ENCODE results near the gene BTBD9.
A peak's percentile ranks its signal among the peaks of the same experiment; 100 is the strongest.

BTBD9 gene

DNA sequence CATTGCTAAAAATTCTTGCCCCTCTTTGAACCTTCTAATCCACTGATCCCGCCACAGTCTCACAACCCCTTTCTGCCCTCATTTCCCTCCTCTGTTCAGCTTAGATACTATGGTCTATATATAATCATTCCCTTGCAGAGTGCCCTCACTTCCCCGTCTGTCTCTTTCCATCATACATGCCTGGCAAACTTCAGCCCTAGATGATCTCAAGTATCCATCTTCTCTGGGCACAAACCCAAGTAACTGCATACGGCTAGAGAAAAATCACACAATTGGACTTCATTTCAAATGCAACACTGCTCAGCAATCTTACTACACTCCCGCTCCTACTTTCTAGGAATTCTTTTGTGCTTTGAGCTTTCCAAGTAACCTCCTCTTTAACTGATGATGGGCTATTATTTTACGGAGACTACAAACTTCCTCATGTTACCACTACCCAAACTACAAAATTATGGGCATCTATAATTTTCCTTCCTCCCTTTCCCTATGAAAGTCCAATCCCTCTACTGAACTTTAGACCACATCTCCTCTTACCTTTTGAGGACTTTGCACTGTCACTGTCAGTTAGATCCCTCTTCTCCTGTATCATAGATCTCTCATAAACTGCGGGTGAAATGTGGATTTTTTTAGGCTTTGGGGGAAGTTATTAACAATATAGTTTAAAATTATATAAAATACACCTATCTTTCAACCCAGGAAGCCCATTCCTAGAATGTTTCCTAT lies 135.6 kb downstream of the BTBD9 start:
- DNase-seq: no peak

DNA sequence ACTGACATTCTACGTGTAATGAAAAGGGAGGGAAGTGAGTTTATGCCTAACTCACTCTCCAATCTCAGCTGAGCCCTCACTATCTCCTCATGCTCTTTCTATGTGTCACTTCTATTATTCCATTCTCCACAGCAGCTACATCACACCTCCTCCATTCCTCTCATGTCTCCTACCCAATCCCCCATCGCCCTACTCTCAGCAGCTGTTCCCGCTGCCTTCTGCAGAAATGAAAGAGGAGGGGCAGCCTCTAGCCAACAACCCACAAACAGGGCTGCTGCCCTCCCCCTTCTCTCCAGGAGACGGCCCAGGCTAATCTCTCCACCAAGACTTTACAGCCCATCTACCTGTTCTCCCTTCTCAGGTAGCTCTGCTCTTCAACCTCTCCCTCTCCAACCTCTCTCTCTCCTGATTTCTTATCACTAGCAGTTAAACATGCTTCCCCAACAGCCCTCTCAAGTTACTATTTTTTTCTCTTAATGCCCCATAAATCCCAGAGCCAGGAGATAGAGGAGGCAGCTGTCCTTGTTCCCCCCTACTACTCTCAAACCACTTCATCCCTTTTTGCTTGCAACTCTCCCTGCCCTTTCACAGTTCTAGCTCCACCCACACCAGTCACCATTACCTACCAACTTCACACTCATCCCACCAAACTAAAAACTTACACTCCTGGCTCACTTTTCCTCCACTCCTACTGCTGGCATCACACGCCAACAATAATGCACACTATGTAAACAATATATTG lies 136.5 kb downstream of the BTBD9 start:
- no peak for DNase-seq

DNA sequence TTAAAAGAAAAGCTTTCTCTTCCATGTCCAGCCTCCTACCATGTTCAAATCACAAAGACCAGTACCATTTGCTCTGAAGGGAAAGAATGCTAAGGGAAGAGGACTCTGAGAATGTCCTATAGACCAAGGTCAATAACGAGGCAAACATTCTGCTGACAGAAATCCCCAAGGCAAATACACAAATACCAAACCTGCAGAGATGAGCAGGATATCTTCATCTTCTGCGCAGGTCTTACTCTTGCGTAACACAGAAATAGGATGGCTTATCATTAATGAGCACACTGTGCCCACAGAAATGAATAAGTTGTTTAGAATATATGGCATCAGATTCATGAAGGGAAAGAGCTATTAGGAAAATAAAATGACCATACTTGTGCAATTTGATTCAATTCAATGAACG lies 137.3 kb downstream of the BTBD9 start:
- DNase-seq: no peak

DNA sequence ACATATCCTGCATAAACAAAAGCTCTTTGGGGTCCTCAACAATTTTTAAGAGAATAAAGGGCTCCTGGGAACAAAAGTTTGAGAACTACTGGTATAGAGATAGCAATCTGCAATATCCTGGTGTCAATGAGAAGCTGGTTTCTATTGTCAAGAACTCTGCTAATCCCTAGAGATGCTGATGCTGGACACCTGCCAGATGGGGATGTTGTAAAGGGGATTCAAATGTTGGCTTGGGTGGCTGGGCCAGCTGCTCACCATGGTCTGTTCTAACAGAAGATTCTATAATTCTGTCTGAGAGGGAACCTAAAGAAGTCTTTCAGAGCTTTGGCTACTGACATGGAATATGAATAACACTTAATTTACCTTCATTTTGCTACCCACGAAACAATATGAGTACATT lies 137.8 kb downstream of the BTBD9 start:
- no peak for DNase-seq

DNA sequence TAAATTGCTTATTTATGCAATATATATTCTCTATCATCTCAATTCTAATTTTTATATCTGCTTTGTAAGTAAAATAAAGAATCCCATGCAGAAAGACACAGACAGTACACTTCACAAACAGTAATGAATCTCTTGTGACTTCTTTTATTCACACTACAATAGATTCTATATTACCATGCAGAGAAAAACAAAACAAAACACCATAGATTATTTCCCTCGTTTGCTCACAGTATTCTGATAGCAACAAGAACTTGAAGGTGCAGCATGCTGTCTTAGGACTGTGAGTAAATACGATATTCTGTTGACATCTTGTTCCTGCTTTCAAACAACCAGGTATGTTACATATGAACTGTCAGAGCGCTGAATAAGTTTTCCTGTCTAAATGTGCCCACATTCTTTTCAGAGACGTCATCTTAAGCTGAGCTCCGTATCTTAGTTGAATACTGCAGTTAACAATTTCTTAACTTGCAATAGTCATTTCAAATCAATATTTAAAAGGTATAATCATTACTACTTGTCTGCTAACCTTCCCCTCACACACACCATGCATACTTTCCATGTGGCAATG lies 140.1 kb downstream of the BTBD9 start:
- DNase-seq: no peak

DNA sequence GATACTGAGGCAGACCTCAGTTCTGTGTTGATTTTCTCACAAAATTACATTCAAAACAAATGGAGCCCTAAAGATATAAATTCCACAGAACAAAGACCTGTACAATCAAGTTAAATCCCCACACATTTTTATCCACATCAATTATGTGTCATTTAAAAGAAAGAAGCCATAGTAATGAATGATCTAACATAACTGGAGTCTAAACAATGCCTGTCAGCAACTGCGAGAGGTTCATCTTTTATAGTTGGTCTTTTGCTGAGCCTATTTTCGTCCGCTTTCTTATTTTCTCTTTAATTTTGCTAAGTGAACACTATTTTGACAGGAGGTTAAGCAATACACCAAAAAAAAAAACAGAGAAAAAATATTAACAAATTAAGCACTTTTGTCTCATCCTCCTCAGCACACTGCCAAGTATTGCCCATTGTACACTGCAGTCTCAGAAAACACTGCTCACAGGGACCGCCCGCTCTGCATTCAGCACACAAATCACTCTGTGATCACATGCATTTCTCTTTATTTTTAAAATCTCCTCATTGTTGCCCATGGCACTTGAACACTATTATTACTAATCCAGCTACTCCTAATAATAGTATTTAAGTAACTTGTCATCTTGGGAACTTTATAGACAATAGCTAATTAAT lies 140.8 kb downstream of the BTBD9 start:
- no peak for DNase-seq

DNA sequence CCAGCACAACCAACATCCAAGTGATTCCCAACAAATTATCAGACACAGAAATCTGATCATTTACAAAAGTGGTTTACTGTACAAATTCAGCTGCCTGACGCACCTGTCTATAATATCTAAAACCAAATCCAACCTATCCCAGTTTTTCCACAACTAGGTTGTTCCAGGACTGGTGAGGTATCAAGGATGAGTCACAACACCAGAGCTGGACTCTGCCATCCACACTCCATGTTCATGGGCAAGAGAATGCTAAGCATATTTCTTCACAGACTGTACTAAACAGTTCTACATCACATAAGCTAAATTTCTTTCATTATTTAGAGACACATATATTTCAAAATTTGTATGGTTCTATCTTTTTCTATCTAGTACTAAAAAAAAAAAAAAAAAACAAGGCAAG lies 141.6 kb downstream of the BTBD9 start:
- DNase-seq: no peak

DNA sequence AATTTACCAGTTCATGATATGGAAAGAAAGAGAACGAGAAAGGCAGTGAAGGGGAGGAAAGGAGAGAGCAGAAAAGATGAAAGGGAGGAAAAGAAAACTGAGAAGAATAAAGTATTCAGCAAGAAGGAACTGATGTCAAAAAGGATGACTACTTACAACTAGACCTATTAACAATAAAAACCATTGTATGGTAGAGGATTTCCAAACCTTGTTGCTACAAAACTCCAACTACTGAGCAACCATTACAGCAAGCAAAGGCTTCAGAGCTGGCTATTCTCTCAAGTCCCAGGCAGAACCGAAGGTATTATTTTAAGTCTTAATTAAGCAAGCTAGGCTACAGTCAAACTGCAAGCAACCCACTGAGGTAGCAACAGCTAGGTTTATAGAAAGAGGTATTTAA lies 142.2 kb downstream of the BTBD9 start:
- DNase-seq: no peak

DNA sequence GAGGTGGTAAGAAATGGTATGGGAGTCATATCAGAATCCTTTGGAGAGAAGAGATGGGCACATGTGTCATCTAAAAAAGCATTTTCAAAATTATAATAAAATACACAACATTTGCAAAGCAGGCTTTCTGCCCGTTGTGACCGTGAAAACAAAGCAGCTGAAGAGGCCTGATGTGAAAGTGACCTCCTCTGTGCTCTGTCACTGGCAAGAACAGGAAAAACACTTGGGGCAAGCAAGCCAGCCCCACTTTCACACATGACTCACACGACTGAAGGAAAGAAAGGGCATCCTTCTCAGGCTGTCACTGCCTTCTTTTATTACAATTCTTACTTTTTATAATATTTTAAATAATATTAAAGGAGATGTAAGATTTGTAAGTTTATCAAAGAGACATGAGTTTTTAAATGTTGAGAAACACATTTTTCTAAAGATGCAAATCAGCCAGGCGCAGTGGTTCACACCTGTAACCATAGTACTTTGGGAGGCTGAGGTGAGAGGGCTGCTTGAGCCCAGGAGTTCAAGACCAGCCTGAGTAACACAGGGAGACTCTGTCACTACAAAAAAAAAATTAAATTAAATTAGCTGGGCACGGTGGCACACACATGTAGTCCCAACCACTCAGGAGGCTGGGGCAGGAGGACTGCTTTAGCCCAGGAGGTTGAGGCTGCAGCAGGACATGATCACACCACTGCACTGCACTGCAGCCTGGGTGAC lies 143.7 kb downstream of the BTBD9 start:
- DNase-seq: no peak

DNA sequence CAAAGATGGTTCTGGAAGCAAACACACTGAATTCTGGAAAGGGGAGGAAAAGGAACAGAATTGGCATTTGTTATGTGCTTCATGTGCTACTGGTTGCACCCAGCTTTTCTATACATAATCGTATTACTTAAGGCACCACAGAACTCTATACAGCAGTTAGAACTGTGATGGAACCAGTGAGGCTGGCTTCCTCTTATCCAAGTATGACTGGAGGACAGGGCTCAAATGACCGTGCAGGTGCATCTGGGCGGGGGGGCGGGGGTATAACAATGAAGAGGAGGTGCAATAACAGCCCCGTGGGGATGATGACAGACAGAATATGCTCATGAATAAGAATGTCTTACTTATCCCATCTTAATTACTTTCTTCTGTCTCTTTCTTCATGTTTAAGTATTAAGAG lies 144.2 kb downstream of the BTBD9 start:
- DNase-seq: no peak

DNA sequence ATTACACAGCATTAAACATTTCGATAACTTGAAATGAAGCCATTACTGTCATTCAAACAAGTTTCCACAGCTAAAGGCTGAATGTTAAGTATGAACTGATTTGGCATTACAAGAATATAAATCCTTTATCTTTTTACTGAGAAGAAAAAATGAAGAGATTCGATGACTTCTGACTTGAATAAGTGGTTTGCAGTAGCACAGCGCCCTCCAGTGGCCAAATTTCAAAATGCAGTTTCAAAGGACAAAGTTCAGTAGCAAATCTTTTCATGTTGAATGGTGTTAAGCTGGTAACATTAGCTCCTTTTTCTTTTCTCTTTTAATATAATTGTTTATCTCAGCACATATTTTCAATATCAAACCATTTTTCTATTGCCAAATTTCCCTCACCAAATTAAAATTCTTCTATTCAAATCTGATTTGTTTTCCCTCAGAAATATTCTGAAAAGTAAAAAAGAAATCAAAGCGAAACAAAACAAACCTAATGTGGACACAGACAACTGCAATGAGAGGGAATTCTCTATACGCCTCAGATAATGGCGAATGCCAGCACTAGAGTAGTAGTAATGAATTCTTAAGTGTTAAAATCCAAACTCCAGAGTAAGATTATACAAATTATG lies 145.7 kb downstream of the BTBD9 start:
- peak; percentile 67 to 78 for DNase-seq

DNA sequence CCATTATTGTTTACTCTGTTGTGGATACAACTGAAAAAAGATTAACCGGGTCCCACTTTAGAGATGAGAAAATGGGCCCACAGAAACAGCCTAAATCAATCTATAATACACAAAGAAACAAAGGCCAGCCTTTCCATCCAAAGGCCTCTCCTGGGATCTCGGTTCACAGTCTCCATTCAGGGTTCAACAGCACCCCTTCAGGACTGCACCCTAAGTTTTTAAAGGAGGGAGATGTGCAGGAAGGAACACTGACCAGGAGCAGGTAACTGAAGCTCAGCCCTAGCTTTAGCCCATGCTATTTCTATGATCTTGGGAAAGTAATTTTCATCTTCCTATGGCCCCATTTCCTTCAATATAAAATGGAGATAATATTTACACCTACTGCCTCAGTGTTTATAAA lies 147.7 kb downstream of the BTBD9 start:
- no peak for DNase-seq

DNA sequence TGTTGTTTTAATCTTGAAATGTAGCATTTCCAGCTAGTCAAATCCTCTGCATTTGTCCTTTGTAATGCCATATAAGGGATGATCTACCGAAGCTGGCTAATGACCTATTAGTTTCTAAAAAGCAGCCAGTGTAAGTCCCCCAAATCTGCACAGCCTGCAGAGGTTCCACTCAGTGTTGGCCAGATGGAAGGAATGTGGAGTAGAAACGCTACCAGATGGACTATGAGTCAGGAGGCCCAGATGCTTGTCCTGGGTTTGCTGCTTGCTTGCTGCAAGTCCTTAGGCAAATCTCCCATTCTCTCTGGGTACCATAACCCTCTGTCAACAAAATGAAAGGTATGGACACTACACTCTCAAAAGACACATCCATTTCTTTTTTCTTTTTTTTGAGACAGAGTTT lies 149.8 kb downstream of the BTBD9 start:
- no peak for DNase-seq

DNA sequence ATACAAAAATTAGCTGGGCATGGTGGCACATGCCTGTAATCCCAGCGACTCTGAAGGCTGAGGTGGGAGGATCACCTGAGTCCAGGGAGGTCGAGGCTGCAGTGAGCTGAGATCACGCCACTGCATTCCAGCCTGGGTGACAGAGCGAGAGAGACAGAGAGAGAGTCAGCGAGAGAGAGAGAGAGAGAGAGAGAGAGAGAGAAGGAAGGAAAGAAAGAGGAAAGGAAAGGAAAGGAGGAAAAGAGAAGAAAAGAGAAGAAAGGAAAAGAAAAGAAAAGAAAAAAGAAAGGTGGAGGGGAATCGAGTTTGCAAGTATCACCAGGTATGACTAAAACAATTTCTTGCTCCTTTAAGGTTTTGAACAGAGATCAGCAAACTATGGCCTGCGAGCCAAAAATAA lies 152.3 kb downstream of the BTBD9 start:
- no peak for DNase-seq

DNA sequence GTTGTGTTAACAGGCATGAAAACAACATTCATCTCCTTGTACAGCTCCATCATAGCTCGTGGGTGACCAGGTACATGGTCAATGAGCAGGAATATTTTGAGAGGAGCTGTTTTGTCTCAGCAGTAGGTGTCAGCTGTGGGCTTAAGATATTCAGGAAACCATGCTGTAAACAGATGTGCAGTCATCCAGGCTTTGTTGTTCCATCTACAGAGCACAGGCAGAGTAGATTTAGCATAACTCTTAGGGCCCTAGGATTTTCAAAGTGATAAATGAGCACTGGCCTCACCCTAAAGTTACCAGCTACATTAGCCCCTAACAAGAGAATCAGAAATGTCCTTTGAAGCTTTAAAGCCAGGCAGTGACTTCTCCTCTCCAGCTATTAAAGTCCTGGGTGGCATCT lies 154.2 kb downstream of the BTBD9 start:
- no peak for DNase-seq

DNA sequence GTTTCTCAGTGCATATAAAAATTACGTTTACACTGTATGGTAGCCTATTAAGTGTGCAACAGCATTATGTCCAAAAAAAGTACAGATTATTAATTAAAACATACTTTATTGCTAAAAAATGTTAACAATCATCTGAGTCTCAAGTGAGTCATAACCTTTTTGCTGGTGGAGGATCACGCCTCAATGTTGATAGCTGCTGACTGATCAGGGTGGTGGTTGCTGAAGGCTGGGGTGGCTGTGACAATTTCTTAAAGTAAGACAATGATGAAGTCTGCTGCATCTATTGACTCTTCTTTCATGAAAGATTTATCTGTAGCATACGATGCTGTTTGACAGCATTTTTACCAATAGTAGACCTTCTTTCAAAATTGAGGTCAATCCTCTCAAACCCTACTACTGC lies 155.1 kb downstream of the BTBD9 start:
- DNase-seq: no peak

DNA sequence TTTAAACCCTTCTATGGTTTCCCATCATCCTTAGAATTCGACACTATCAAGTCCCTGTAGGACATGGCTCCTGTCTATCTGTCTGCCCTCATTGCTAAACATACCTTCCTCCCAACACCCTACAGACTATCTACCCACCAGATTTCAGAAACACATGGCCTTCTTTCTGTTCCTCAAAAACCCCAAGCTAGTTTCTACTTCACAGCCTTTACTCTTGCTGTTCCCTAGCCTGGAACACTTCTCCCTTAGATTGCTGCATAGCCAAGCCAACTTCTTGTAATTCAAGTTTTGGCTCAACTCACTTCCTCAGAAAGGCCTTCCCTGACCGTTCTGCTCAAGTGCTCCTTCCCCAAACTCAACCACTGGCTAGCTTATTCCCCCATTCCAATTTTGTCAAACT lies 156.2 kb downstream of the BTBD9 start:
- DNase-seq: peak; percentile 5 to 8

DNA sequence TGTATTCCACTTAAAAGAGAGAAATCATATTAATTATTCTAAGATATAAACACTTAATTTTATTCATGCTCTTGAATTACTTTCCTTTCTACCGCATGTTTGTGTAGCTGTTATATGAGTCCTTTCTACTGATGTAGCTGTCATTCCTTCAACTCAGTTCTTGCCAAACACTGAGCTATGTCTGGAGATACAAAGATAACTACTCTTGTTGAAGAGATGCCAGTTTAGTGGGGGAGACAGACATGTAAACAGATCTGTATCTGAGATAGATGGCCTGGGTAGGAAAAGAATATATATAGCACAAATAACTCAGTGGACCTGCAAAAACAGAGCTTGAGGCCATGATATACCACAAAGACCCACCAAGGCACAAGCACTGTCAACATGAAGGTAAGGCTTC lies 157.3 kb downstream of the BTBD9 start:
- no peak for DNase-seq

DNA sequence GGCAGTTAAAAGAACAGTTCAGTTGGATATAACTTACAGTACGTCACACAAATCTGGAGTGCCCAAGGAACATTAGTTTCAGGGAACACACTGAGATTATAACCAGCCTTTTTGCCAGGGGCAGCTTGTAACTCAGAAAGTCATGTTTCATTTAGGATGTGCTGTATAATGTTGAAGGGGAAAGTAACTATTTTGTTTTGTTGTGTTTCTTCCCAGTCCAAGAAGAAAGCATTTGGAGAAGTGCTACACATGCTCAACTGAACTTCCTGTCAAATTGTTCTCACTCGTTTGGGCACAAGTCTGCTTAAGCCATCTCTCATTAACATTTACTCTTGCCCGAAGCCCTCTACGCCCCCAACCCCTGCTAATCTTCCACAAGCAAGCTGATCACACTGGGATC lies 157.9 kb downstream of the BTBD9 start:
- DNase-seq: no peak

DNA sequence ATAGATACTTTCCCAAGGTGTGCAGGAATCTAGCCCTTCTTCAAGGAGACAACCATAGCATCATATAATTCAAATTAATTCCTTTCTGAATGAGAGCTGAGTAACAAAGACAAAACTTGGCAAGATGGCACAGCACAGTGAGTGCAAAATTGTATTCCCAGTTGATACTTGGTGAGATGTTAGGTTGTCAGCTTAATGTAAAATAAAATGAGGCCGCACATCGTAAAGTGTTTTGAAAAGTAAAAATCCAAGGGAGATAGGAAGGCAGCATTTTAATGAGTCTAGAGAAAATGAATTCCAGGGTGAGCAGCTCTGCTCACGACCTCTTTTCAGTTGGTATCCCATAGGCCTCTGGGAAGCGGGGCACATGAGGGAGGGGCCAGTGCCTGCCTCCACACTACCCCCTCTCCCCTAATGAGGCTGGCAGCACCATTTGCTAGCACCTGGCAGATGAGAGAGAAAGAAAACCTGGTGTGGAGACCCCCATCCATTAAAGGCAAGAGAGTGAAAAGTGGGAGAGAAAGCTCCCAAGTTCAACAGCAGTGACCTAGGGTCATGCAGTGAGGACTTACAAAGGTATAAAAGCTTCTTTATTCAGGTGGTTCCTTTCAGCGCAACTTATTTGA lies 158.4 kb downstream of the BTBD9 start:
- DNase-seq: no peak

DNA sequence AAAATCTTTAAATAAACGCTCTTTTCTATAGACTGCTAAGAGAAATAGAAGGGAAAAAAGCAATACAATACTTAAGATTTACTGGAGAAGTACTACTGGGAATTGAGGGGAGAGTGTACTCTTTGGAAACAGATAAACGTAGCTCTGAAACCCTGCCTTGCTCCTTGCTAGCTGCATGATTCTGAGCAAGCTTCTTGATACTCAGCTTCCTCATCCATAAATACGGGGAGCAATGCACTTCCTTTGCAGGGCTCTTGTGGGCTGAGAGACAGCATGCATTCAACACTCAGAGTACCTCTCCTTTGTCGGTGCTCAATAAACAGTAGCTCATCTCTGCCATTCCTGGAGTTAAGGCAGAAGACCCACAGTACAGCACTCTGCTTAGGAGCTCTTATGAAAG lies 159.7 kb downstream of the BTBD9 start:
- no peak for DNase-seq

DNA sequence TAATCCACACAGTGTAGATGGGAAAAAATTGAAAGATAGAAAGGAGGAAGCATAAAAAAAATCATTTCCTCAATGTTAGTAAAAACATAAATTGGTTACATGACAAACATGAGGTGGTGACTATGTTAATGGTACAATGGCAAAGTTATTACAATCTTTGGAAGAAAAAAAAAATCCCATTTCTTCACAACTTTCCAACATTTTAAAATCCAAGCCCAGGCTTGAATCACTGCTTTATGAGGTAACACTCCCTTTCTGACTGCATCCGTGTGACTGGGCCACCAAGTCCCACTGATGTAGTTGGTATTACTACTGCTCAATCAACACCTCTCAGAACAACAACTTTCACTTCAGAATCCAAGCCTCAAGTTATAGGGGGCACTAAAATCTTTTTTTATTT lies 160.4 kb downstream of the BTBD9 start:
- no peak for DNase-seq
